Measurements from ENCODE around the gene KRT4.

Gene KRT4

DNA sequence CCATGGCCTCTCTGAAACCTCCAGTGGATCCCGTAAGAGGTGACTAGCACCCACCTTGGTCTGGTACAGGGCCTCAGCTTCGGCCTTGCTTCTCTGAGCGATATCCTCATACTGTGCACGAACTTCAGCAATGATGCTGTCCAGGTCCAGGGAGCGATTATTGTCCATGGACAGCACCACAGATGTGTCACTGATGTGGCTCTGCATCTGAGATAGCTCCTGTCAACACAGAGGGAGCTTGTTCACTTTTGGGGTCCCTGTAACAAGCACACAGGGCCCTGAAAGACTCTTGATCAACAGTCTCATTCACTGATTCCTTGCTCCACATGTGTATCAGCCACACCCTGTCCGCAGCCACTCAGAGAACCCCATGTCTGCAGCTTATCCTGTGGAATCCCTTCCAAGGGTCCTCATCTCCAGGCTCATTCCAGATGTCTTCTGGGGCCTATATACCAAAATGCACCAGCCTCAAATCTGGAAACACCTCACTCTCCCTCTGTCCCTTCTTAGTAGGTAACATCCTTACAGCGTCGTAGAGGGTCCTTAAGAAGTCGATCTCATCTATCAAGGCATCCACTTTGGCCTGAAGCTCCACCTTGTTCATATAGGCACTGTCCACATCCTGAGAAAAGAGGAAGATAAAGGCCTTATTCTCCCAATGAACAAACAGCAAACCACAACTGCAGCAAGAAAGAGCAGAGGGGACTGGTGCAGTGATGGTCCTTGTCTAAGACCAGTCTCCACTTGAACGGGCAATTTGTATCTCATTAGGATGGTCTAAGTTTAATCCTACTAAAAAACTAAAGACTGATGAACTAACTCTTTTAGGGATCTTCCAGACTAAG, 21.5 kb downstream of the KRT4 start:
- no peak for DNase-seq (ENCODE audit: low spot score)

DNA sequence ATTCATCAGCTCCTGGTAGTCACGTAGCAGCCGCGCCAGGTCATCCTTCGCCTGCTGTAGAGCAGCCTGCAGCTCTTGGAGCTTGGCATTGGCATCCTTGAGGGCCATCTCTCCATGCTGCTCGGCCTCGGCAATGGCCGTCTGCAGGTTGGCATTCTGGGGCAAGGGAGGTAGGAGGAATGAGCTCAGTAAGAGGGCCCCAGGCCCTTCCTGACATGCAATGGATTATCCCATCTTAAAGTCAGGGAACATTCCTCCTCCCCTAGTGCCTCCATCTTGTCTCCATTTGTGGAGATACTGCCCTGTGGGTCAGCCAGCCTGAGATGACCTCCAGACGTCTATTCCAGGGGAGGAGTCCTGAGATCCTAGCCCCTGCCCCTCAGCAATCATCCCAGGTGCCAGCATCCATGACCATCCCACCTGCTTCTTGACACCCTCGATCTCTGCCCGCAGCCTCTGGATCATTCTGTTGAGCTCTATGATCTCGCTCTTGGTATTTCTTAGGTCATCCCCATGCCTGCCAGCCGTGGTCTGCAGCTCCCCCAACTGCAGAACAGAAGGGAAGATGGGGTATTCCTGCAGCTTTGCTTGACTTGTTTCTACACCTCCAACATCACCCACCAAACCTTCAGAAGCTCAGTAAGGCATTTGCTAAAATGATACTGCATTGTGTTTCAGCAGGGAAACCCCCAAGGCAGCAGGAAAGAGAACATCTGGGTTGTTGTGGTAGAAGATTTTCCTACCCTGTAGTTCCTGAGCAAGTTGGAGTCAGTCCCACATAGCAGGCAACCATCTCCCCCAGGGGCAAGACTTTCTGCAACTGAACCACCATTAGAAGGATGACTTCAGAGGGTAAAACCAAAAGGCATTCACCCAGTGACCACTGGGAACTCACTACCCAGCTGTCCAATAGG, 22.4 kb downstream of the KRT4 start:
- no peak for DNase-seq (ENCODE audit: low spot score)

DNA sequence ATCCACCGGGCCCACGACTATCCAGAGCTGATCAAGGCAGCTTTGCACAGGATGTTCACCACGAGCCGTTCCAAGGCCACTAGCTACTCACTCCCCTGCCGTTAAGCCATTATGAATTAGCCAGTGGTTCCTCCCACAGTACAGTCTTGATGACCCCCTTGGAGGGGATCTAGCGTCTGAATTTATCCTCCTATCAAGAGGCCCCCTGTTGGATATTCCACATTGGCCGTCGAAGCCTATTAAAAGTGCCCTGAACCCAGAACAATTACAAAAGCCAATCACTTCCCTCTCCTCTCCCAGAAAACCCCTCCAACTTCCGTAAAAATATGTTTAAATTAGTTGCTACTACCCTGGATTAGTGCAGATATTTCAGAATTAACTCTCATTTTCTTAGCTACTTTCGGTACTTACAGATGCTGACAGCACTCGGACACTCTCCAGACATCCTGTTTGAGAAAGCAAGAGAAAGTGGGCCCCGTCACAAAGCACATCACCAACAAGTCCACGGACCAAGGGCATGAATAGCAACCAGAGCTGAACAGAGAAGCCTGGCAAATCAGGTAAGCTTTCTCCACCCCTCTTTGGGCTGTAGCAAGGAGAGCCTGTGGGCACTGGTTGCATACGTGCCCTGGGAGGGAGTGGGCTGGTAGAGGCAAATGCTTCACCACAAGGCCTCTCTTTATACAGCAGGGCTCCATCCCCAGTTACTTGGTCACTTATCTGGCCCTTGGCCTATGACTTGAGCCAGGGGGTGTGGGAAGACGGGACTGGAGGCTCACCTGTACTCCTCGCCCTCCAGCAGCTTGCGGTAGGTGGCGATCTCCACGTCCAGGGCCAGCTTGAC, 23.3 kb downstream of the KRT4 start:
- DNase-seq (ENCODE audit: low spot score): no peak

DNA sequence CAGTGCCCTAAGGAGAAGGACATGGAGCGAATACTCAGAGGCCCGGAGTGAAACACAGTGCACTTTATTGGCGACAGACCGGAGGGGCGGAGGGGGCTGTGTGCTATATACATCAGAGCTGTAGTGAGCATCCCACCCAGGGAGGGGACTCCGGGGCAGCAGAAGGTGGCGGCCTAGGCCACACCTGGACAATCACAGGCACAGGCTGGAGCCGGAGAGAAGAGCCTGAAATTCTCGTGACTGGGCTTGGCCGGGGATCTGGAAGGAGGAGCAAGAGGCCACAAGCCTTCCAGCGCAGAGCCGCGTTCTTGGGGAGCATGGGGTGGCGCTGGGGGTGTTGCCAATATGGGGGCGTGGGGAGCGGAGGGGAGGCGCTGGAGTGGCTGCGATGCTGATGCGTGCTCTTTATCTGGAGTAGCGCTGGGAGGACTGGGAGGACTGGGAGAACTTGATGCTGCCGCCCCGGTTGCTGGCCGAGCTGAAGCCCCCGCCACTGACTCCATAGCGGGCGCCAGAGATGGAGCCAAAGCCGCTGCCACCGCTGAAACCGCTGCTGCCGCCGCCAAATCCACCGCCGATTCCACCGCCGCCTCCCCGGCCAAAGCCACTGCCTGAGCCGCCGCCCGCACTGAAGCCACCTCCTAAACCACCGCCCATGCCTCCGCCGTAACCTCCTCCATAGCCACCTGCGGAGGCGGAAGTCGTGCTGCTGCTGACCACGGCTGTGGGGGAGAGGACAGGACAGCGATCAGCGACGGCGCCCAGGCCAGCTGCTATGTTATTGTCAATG, 24.1 kb downstream of the KRT4 start:
- no peak for DNase-seq (ENCODE audit: low spot score)

DNA sequence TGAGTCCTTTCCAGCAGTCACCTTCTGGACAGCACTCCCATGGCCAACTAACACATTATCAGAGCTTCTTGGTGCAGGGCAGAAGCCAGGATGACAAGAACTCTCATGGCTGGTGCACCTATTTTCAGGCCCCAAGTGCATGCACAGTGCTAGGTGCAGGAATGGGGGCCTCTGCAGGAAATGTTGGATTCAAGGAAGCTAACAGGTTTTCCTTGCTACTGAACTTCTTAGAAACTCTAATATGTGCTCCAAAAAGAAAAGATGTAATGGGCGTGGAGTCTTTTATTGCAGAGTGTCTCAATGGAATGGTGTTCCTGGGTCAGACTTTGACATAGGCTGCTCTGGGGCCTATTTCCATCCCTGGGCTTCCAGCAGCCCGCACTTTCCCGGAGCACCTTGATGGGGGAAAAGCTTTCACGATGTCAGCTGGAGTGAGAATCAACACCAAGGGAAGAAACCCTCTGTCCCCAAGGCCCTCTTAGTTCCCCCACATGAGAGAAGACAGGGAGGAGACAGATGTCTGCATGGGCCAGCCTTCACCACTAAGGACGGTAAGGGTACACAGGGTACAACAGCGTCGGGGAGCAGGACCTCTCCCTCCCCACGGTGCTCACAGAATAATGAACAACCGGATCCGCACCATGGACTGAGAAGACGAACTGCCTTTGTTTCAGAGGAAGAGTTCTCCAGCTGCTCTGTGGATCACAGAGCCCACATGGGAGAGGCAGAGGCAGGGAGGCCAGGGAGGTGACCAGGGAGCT, 24.9 kb downstream of the KRT4 start:
- no peak for DNase-seq (ENCODE audit: low spot score)

DNA sequence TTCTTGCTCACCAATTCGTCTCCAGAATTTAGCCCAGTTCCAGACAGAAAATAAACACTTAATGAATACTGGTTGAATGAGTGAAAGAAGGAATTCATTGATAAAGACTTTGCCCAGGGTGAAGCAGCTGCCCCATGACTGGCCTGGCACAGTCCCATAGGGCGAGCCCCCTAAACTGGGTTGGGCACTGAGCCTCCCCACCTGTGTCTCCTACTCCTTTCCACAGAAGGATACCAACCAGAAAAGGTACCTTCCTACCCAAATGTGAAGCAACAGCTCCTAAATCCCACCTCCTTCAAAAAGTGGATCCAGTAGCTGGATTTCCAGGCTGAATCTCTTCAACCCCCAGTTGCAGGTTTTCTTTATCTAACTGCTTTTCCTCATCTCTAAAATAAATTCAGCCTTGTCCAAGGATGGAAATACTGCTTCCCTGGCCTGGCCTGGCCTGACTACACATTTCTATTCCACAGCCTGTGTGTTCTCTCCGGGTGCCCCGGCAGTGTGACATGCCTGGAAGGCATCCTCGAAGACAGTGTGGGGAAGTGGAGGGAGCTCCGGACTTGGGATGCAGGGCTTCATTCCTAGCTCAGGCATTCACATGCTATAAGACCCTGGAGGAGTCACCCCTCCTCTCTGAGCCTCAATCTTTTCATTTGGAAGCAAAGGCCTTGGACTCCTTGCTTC, 25.6 kb downstream of the KRT4 start:
- no peak for DNase-seq (ENCODE audit: low spot score)

DNA sequence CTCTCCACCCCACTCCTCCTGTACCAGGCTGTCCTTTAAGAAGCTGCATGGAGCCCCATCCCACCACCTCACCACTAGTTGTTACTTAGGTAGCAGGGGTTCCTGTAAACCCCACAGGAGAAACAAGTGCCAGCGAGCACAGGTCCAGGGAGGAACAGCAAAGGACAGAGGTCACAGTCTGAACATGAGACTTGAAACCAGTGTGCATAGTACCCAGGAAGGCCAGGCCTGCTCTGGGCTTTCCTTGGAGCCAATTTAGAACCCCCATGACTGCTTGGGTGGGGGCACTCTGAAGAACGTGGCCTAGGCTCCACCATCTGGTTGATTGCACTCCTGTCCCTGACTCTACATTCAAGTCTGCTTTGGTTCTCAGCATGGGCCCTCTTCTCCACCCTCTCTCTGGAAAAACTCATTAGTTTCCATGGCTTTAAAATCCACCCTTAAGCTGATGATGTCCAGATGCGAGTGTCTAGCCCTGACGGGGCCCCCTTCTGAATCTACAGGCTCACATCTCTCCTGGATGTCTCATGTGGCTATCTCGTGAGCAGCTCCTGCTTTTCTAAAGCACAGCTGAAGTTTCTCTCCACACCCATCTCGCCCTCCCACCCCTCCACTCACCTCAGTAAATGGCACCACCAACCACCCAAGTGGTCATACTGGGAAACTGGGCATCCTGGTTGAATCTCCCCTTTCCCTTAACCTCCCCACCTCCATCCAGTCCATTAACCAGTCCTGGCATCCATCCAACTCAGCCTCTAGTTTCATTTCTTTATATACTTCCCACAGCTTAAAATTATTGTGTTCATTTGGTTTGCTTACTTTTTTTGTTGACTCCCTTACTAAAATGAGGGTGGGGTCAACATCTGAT, 26.4 kb downstream of the KRT4 start:
- DNase-seq (ENCODE audit: low spot score): peak; percentile 9

DNA sequence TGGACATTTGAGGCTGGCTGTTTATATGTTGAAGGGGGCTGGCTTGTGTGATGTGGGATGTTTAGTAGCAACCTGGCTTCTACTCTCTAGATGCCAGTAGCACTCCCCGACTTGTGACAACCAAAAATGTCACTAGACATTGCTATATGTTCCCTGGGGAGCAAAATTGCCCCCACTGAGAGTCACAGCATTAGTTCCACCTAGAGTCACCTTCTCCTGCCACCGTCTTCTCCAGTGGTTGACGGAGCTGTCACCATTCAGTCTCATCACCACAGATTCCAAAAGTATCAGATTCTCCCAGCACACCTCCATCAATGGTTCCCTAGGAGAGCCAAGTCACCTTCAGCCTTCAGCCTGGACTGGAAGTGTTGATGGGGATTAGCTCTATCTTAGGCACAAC, 29.0 kb downstream of the KRT4 start:
- no peak for DNase-seq (ENCODE audit: low spot score)

DNA sequence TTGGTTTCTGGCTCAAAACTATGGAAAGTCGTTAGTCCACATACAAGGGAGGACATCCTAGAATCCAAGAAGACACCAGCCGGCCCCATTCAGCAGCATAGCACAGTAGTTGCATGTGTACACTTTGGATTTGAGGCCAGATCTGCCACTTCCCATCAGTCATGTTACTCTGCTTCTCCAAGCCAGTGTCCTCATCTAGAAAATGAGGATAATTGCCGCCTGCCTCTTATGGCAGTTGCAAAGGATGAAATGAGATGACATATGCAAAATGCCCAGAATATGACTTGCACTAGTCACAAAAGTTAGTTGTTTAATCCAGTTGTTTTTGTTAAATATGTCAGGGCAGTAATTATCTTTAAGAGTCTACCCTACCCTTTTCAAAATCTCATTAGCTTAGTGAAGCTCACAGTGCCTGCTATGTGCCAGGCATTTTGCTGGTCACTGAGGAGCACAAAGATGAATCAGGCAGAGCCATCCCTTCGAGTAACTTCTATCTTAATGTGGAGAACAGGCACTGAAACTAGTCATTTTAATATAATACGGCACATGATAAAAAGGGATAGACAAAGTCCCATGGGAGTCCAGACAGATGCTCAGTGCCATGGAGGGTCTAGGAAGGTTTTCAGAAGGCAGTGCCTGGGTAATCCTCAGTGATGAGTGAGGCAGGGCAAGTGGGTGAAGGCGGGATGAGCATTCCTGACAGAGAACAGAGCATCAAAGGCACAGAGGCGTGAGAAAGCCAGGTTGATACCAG, 30.2 kb downstream of the KRT4 start:
- no peak for DNase-seq (ENCODE audit: low spot score)

DNA sequence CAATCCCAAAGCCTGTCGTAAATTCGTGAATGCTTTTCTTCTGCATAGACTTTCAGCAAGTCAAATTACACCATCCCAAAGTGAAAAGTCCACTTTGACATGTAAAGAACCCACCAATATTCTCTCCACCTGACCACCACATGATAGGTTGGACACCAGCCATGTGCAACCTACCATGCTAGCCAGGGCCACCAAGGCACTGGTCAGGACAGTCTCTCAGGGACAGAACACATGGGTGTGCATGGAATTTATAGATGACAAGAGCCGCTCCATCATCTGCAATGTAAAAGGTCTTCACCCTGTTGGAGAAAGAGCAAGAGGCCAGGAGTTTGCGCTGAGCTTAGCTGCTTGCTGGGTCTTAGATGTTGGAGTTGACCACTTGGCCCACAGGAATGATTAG, 31.4 kb downstream of the KRT4 start:
- DNase-seq (ENCODE audit: low spot score): no peak

DNA sequence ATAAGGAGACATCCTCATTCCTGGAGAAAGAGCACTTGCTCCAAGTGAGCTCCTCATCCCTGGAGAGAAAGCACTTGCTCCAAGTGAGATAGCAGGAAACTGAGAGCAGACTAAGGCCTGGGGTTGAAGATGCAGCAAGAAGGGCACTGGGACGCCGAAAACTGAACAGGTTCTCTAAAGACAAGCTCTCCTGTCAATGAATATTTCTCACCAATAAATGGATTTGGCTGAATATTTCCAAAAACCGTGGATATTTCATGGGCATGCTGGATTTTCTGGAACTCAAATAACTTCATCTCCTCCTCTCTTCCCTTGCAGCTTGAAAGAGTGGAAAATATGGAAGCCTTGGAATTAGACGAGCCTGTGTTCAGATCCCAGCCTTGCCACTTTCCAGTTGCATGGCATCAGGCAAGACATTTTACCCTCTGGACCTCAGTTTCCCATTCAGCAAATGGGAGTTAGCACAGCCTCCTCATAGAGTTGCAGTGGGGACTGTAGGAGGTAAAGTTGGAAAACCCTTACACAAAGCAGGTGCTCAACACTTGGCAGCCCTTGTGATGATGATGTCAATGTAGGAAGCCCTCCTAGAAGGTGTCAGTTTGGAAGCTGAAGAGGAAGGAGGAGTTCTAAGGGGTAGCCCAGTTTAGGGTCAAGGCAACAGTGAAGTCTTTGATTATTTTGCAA, 32.4 kb downstream of the KRT4 start:
- no peak for DNase-seq (ENCODE audit: low spot score)

DNA sequence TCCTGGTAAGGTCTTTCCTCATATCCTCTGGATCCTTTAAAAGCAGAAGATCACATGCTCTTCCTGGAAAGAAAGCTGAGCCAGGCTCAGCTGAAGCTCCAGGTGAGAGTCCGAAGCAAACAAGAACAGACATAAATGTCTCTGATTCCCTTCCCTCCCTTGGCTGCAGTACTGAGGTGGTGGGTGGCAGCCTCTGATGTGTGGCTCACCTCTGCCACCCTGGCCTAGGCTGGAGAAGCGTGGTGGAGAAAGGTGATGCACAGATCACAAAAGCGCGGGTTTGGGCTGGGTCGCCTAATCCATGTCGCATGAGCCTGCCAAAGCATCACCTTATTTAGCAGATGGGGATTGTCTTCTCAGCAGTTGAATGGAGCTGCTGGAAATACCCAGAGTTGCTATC, 34.0 kb downstream of the KRT4 start:
- DNase-seq (ENCODE audit: low spot score): no peak

DNA sequence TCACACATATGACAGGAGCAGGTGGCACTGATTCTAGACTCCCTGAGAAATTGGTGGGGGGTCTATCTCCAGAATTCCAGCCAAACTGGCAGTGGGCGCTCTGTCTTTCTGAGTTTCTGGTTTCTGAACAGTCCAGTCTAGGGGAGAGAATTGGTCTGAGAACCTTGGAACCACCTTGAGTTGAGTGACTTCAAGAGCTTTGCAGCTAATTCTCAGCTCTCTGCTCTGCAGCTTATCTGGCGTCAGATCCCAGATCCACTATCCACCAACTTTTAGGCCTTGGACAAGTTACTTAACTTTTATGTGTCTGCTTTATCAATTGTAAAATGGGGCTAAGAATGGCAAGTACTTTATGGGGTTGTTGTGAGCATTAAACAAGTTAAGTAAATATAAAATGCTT, 35.1 kb downstream of the KRT4 start:
- DNase-seq (ENCODE audit: low spot score): no peak

DNA sequence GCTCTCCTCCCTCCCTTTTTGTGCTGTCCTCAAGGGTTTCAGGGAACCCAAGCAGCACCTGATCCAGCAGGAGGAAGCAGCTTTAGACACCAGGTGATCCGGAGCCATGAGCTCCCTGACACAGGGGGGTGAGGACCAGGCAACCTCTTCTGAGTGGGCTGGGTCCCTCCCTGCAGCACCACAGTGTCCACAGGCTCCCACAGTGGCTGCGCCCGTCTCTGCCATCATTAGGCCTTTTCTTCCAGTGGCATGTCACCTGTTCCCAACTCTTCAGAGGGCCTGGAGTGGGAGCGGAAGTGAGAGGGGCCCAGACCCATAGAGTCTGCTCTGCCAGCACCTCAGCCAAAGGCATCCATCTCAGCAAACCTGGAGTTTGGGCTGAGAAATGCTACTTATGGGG, 36.4 kb downstream of the KRT4 start:
- DNase-seq (ENCODE audit: low spot score): no peak

DNA sequence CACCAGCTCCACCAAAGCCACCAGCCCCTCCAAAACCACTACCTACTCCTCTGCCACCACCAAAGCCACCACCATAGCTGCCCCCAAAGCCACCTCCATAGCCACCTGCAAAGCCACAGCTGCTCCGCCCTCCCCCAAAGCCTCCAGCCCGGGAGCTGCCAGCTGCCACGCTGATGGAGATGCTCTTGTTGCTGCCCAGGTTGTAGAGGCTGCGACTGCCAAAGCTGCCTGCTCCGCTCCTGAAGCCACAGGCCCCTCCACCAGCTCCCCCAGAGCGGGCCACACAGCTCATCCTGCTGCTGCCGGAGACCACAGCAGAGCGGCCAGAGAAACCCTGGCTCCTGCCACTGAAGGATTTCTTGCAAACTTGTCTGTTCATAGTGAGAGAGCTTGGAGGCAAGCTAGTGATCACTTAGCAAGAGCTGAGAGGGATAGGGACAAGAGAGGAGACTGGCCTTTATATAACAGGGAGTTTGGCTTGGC, 37.0 kb downstream of the KRT4 start, which contains the start of gene KRT76:
Gene KRT76, minus strand, starts transcription at position 433 of the 483 bp plus-strand sequence. Its CDS starts 54 bp downstream, at position 379.
- no peak for DNase-seq (ENCODE audit: low spot score)

DNA sequence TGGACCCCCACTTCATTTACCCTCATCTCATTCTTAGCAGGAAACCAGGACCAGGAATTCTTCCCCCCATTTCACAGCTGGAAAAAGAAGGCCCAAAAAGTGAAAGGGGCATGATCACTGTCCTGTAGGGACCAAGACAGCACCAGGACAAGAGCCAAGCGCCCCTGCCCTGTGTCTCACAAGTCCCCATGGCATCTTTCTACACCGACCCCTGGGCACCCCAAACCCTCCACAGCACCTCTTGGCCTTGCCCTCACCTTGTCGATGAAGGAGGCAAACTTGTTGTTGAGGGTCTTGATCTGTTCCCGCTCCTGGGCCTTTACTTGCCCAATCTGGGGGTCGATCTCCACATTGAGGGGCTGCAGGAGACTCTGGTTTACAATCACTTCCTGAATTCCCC, 37.5 kb downstream of the KRT4 start:
- DNase-seq (ENCODE audit: low spot score): no peak

DNA sequence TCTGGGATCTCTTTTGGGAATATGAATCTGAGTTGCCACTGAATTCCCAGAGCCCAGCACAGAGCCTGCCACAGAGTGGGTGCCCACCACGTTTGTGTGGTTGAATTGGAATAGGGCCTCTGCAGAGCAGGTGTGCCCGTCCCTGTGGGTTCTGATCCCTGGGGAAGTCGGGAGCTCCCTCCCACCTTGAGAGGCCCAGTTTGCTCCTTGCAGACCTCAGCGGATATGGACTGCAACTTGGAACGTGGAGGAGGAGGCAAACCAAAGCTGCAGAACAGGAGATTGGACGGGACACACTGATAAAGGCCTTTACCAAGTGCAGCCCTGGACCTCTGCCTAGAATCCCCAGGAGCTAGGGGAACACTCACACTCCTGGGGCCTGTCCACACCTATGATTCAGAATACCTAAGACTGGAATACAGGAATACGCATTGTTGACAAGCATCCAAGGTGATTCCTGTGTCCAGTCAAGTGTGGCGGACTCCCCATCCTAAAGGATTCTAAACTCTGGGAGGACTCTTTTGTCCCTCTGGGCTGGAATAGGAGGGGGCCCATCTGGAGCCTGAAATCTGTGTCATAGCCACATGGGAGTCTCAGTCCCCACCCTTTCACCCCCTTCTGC, 39.2 kb downstream of the KRT4 start:
- no peak for DNase-seq (ENCODE audit: low spot score)
